Thoracic aorta (tissue), 2 donors: ENCODE results near the gene CLDN14. TPM values are rescaled to one million over a fixed set of nuclear protein-coding genes. Genes with fewer than 3 reads are reported as not detected.

ENCODE experiments used
- ATAC-seq: fragments of 150-250 bp; one replicate; pipeline ENCODE4 v1.8.0; 2017; ENCODE audit warnings: low read depth; ENCODE audit not compliant: insufficient number of reproducible peaks, low FRiP score
- DNase-seq: peaks from one replicate; pipeline ENCODE4 v3.0.0-alpha.2; 2020; ENCODE audit warnings: low spot score
- H3K27ac ChIP-seq, 2 donors: fragments of 200-600 bp; sonication (generic); 1 replicate in 1 of 2; 2 replicates in 1 of 2; pipeline ENCODE4 v1.5.1; 2016; ENCODE audit warnings: mild to moderate bottlenecking in 2 of 2, moderate library complexity in 2 of 2
- H3K27me3 ChIP-seq: fragments of 200-600 bp; sonication (generic); replicated peaks from 2 replicates; pipeline ENCODE4 v1.6.0; 2016; ENCODE audit warnings: mild to moderate bottlenecking; ENCODE audit not compliant: insufficient read depth
- H3K36me3 ChIP-seq: fragments of 200-600 bp; sonication (generic); one replicate; pipeline ENCODE4 v1.5.1; 2016
- H3K4me1 ChIP-seq, 2 donors: fragments of 200-600 bp; sonication (generic); 1 replicate in 1 of 2; 2 replicates in 1 of 2; pipeline versions ENCODE4 v1.5.1 to v1.6.0; 2016; ENCODE audit warnings: low read depth in 2 of 2, mild to moderate bottlenecking in 1 of 2; ENCODE audit not compliant: control insufficient read depth in 1 of 2
- H3K4me3 ChIP-seq: fragments of 200-600 bp; sonication (generic); 2 replicates; pipeline ENCODE4 v1.5.1; 2016; ENCODE audit warnings: mild to moderate bottlenecking
- H3K9me3 ChIP-seq: fragments of 200-600 bp; sonication (generic); 2 replicates; pipeline ENCODE4 v1.5.1; 2016
- CTCF ChIP-seq: fragments of 200-600 bp; sonication (generic); IDR thresholded peaks from one replicate; pipeline ENCODE4 v1.5.1; 2019; ENCODE audit warnings: antibody characterized with exemption
- total RNA-seq, 2 donors: library from RNA; depleted of rRNA; stranded (reverse); fragments of >200 nt; gene quantifications; one replicate each; pipeline versions ENCODE4 v1.1.0 to v1.2.3, GENCODE V29; 2016

Gene CLDN14
- total RNA-seq, 2 donors from 2014 or later, result not detected

GRCh38 chr21:36463991-36464390, 15.9 kb downstream of the CLDN14 start:
- Histone ChIP-seq H3K9me3 (no peaks in the 10 kb centered on the region), H3K27ac (no peak overlapping the region), H3K4me3 (no peak overlapping the region), H3K36me3 (no peaks in the 10 kb centered on the region), H3K4me1 (no peaks in the 10 kb centered on the region), H3K27me3 (no peaks in the 10 kb centered on the region)
- DNase-seq (no peak), ATAC-seq (no peak)
- no peak for TF ChIP-seq CTCF

GRCh38 chr21:36463204-36463603, 16.7 kb downstream of the CLDN14 start:
- no peaks in the 10 kb centered on the region for H3K36me3 ChIP-seq
- DNase-seq (no peak), ATAC-seq (no peak)
- no peak for TF ChIP-seq CTCF
- no peaks in the 10 kb centered on the region for H3K4me1 ChIP-seq
- H3K27me3 ChIP-seq, result no peaks in the 10 kb centered on the region
- H3K4me3 ChIP-seq, result no peak overlapping the region
- no peaks in the 10 kb centered on the region for H3K9me3 ChIP-seq
- H3K27ac ChIP-seq, result no peak overlapping the region

- H3K27me3 ChIP-seq, result no peaks in the 10 kb centered on the region
- DNase-seq (no peak), ATAC-seq (no peak)
- no peak overlapping the region for H3K27ac ChIP-seq
- H3K36me3 ChIP-seq, result no peaks in the 10 kb centered on the region
- TF ChIP-seq CTCF, result no peak
- no peaks in the 10 kb centered on the region for H3K9me3 ChIP-seq
- H3K4me1 ChIP-seq, result no peaks in the 10 kb centered on the region
- no peak overlapping the region for H3K4me3 ChIP-seq
Measured at GRCh38 chr21:36461918-36462486, 17.9 kb downstream of the CLDN14 start.

GRCh38 chr21:36461277-36461917, 18.5 kb downstream of the CLDN14 start:
- H3K4me1 ChIP-seq, result no peaks in the 10 kb centered on the region
- H3K27me3 ChIP-seq, result no peaks in the 10 kb centered on the region
- no peak overlapping the region for H3K27ac ChIP-seq
- no peak for ATAC-seq
- H3K36me3 ChIP-seq, result no peaks in the 10 kb centered on the region
- H3K4me3 ChIP-seq, result no peak overlapping the region
- no peak for TF ChIP-seq CTCF
- DNase-seq, result no peak
- H3K9me3 ChIP-seq, result no peaks in the 10 kb centered on the region

GRCh38 chr21:36460866-36461265, 19.1 kb downstream of the CLDN14 start:
- no peak for TF ChIP-seq CTCF
- DNase-seq (no peak), ATAC-seq (no peak)
- H3K27ac ChIP-seq, result no peak overlapping the region
- no peak overlapping the region for H3K4me3 ChIP-seq
- no peaks in the 10 kb centered on the region for H3K9me3 ChIP-seq
- H3K27me3 ChIP-seq, result no peaks in the 10 kb centered on the region
- no peaks in the 10 kb centered on the region for H3K4me1 ChIP-seq
- H3K36me3 ChIP-seq, result no peaks in the 10 kb centered on the region
